Activated T-helper 1 cell treated with anti-CD3 and anti-CD28 coated beads, Interleukin-12 subunit alpha, Interleukin-12 subunit beta, Interleukin-2, Interleukin-4 antibody, amounts not matched to agents 30 ng/mL and 10 ng/mL and 1 ng/mL, durations not matched to agents 14 hours and 24 hours and 36 hours (primary cell): ENCODE data around the gene NVL. TPM values are rescaled to one million over a fixed set of nuclear protein-coding genes. Genes with fewer than 3 reads are reported as not detected.
"Not testable (repeated sequence)": the region's sequence is repeated elsewhere in the genome, so short reads cannot be mapped to it uniquely, and the experiment has no call there.

ENCODE experiments used
- DNase-seq: peaks from one replicate; pipeline ENCODE4 v3.0.0; 2021; ENCODE audit warnings: low spot score
- H3K27ac Mint-ChIP-seq: one replicate; pipeline ENCODE4 v1.8.0; 2021; ENCODE audit warnings: mild to moderate bottlenecking, mixed read lengths
- H3K27me3 Mint-ChIP-seq: one replicate; pipeline ENCODE4 v1.8.0; 2022; ENCODE audit warnings: mild to moderate bottlenecking, moderate library complexity, mixed read lengths; ENCODE audit not compliant: insufficient read depth
- H3K36me3 Mint-ChIP-seq: one replicate; pipeline ENCODE4 v1.8.0; 2021; ENCODE audit warnings: low read depth, mixed read lengths
- H3K4me1 Mint-ChIP-seq: one replicate; pipeline ENCODE4 v1.8.0; 2021; ENCODE audit warnings: low read depth, mixed read lengths
- H3K4me3 Mint-ChIP-seq: one replicate; pipeline ENCODE4 v1.8.0; 2021; ENCODE audit warnings: mild to moderate bottlenecking, moderate library complexity, mixed read lengths
- H3K9me3 Mint-ChIP-seq: one replicate; pipeline ENCODE4 v1.8.0; 2021; ENCODE audit warnings: mixed read lengths
- intact Hi-C: fragments of 100-400 bp; cut with micrococcal nuclease; formaldehyde crosslinking; loops from one replicate; pipeline ENCODE4 v1.15.1; 2024
- total RNA-seq: library from RNA; stranded (reverse); gene quantifications from 2 replicates; pipeline ENCODE4 v1.2.3, GENCODE V29; 2022

The NVL gene
- total RNA-seq, 1 donor from 2014 or later = 47.6 TPM

GRCh38 chr1:224331326-224331725, 1.4 kb upstream of the NVL start:
- DNase-seq = no peak
- Mint-ChIP-seq H3K27me3 (no peaks in the 10 kb centered on the region), H3K4me3 (peak overlapping the region; percentile 98), H3K36me3 (peaks cover 6% of the 10 kb centered on the region), H3K4me1 (peaks cover 45% of the 10 kb centered on the region), H3K9me3 (no peaks in the 10 kb centered on the region), H3K27ac (no peak overlapping the region)
- intact Hi-C loops = loop anchor here (5.0 to 10.0 kb wide), 3 partner anchors 64 to 499 kb away; no protein-coding TSS in a partner anchor

DNA sequence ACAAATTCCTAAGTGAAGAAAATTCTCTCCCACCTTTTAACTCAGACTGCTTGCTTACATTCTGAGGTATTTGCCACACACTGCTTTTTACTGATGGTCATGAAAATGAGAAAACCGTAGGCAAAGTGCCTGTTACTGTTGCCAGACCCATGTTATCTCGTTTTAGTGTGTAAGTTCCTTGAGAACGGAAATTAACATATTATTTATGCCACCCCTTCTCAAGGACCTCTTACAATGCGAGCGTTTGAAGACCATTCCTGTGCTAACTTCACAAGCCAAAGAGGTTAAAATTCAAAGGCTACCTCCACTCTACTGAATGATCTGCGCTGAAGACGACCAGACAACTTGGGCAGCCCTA, 509 bp downstream of the NVL start:
- intact Hi-C loops = no loop called here
- Mint-ChIP-seq H3K9me3 (no peaks in the 10 kb centered on the region), H3K27ac (peak overlapping the region; percentile 100), H3K4me1 (peaks cover 42% of the 10 kb centered on the region), H3K27me3 (no peaks in the 10 kb centered on the region), H3K4me3 (peak overlapping the region; percentile 98), H3K36me3 (peaks cover 8% of the 10 kb centered on the region)
- no peak for DNase-seq

DNA sequence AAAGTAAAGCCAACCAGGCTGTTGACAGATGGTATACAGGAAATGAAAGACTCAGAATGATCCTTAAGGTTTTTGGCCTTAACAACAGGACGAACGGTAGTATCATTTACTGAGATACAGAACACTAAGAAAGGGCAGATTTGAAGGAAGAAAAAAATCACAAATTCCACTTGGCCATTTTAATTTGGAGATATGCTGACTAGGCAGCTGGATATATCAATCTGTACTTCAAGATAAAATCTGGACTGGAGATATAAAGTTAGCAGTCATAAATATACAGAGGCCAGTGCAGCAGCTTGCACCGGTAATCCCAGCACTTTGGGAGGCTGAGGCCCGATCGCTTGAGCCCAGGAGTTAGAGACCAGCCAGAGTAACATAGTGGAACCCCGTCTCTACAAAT, 1.3 kb downstream of the NVL start:
- no peaks in the 10 kb centered on the region for H3K9me3 Mint-ChIP-seq
- DNase-seq = no peak
- peaks cover 9% of the 10 kb centered on the region for H3K36me3 Mint-ChIP-seq
- H3K27me3 Mint-ChIP-seq = no peaks in the 10 kb centered on the region
- H3K4me1 Mint-ChIP-seq = peaks cover 34% of the 10 kb centered on the region
- intact Hi-C loops = no loop called here
- peak overlapping the region; percentile 75 for H3K27ac Mint-ChIP-seq
- peak overlapping the region; percentile 98 for H3K4me3 Mint-ChIP-seq

GRCh38 chr1:224325959-224326358, 4.0 kb downstream of the NVL start:
- no peak for DNase-seq
- peaks cover 43% of the 10 kb centered on the region for H3K4me1 Mint-ChIP-seq
- H3K9me3 Mint-ChIP-seq = no peaks in the 10 kb centered on the region
- no peaks in the 10 kb centered on the region for H3K27me3 Mint-ChIP-seq
- H3K4me3 Mint-ChIP-seq = no peak overlapping the region
- intact Hi-C loops = no loop called here
- H3K36me3 Mint-ChIP-seq = peaks cover 18% of the 10 kb centered on the region
- H3K27ac Mint-ChIP-seq = no peak overlapping the region

DNA sequence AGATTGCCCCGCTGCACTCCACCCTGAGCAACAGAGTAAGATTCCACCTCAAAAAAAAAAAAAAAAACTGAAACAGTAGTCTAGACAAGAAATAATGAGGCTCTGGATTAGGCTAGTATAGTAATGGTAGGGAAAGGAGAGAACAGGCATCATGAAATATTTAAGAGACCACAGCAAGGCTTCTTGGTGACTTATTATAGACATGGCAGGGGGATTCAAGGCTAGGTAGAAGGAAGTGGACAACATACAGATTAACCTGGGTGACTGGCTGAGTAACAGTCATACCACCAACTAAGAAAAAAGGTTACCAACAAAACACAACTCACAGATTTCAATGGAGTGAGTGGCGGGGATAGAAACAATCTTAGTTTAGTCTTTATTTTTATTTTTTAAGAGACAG, 8.3 kb downstream of the NVL start:
- no peak for DNase-seq
- Mint-ChIP-seq H3K27me3 (no peaks in the 10 kb centered on the region), H3K9me3 (no peaks in the 10 kb centered on the region), H3K27ac (peak overlapping the region; percentile 48), H3K4me3 (no peak overlapping the region), H3K4me1 (peaks cover 26% of the 10 kb centered on the region), H3K36me3 (peaks cover 17% of the 10 kb centered on the region)
- intact Hi-C loops = no loop called here

DNA sequence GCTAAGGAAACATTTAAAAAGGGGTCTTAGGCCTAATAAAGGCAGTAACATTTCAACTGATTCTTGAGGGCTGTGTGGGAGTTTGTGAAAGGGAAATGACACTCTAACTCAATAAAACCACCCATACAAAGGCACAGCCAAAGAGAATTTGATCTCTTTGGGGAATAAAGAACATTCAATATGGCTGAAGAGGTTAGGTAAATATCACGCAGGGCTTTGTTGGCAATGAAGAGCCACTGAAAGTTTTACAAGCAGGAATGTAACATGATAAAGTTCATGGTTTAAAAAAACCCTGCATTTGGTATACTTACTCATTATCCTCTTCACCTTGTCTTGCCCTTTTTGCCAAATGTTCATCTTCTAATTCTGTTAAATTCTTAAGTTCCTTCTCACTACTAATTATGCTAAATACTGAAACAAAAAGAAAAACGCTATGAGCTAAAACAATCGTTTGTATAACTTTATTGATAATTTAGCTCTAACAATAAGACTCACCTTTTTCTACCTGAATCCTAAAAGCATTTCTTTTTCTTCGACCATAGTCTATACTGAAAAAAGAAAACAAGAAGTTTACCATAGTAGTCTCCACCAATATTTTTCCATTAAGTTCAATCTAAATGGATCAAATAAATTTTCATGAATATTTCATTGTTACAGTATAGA, 12.5 kb downstream of the NVL start:
- peaks cover 21% of the 10 kb centered on the region for H3K36me3 Mint-ChIP-seq

GRCh38 chr1:224312025-224312424, 17.9 kb downstream of the NVL start:
- intact Hi-C loops = no loop called here
- peaks cover 28% of the 10 kb centered on the region for H3K36me3 Mint-ChIP-seq

More for the DNA sequence above, 12.5 kb downstream of the NVL start:
- Mint-ChIP-seq H3K4me1 (peaks cover 16% of the 10 kb centered on the region), H3K4me3 (no peak overlapping the region), H3K9me3 (no peaks in the 10 kb centered on the region), H3K27me3 (no peaks in the 10 kb centered on the region), H3K27ac (no peak overlapping the region)
- no peak for DNase-seq
- intact Hi-C loops = no loop called here

DNA sequence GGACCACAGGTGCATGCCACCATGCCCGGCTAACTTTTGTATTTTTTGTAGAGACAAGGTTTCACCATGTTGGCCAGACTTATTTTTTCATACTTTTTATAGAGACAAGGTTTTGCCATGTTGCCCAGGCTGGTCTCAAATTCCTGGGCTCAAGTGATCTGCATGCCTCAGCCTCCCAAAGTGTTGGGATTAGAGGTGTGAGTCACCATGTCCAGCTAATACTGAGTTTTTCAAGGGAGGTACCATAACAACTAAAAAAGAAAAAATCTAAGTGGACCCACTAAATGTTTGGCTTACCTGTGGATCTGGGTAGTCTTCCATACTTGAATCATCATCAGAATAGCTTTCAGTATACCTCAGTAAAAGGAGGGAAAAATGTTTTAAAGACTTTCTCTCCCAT, 18.5 kb downstream of the NVL start:
- H3K4me3 Mint-ChIP-seq, H3K27me3 Mint-ChIP-seq, H3K27ac Mint-ChIP-seq, intact Hi-C loops, H3K4me1 Mint-ChIP-seq, H3K9me3 Mint-ChIP-seq, DNase-seq: not testable (repeated sequence)
- H3K36me3 Mint-ChIP-seq = peaks cover 32% of the 10 kb centered on the region

More at GRCh38 chr1:224312025-224312424, 17.9 kb downstream of the NVL start:
- Mint-ChIP-seq H3K27ac (no peak overlapping the region), H3K4me1 (no peaks in the 10 kb centered on the region), H3K4me3 (no peak overlapping the region), H3K9me3 (no peaks in the 10 kb centered on the region), H3K27me3 (no peaks in the 10 kb centered on the region)
- DNase-seq = no peak

GRCh38 chr1:224308064-224308463, 21.9 kb downstream of the NVL start:
- intact Hi-C loops = no loop called here
- H3K4me3 Mint-ChIP-seq = no peak overlapping the region
- no peaks in the 10 kb centered on the region for H3K4me1 Mint-ChIP-seq
- no peaks in the 10 kb centered on the region for H3K9me3 Mint-ChIP-seq
- no peak overlapping the region for H3K27ac Mint-ChIP-seq
- peaks cover 36% of the 10 kb centered on the region for H3K36me3 Mint-ChIP-seq
- no peaks in the 10 kb centered on the region for H3K27me3 Mint-ChIP-seq
- DNase-seq = no peak

DNA sequence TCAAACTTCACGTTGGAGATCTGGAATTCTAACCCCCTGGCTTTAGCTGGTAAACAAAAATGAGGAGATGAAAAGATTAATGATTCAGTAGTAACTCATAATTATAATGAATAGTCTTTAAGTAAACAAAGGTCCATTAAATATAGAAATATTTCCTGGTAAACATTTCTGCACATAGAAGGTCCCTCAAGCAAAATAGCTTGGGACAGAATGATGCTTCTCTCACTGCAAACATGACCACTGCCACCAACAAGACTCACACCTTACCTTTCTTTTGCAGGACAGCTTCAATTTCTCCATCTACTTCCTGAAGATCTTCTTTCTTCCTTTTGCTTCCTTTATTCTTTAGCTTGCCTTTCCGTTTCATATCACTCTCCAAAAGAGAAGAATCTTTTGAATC, 25.2 kb downstream of the NVL start:
- no peak for DNase-seq
- intact Hi-C loops = no loop called here
- H3K27me3 Mint-ChIP-seq = no peaks in the 10 kb centered on the region
- no peaks in the 10 kb centered on the region for H3K4me1 Mint-ChIP-seq
- peaks cover 35% of the 10 kb centered on the region for H3K36me3 Mint-ChIP-seq
- H3K9me3 Mint-ChIP-seq = no peaks in the 10 kb centered on the region
- no peak overlapping the region for H3K4me3 Mint-ChIP-seq
- H3K27ac Mint-ChIP-seq = no peak overlapping the region

DNA sequence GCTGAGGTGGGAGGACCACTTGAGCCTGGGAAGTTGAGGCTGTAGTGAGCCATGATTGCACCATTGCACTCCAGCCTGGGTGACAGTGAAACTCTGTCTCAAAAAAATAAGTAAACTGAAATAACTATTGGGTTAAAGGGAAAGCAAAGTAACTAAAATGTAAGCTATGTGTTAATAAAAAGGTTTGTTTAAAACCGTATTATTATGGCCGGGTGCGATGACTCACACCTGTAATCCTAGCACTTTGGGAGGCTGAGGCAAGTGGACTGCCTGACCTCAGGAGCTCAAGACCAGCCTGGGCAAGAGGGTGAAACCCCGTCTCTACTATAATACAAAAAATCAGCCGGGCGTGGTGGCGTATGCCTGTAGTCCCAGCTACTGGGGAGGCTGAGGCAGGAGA, 27.0 kb downstream of the NVL start:
- intact Hi-C loops = no loop called here
- H3K36me3 Mint-ChIP-seq = peaks cover 44% of the 10 kb centered on the region
- DNase-seq = no peak
- no peaks in the 10 kb centered on the region for H3K4me1 Mint-ChIP-seq
- no peak overlapping the region for H3K4me3 Mint-ChIP-seq
- no peaks in the 10 kb centered on the region for H3K9me3 Mint-ChIP-seq
- no peak overlapping the region for H3K27ac Mint-ChIP-seq
- H3K27me3 Mint-ChIP-seq = no peaks in the 10 kb centered on the region

GRCh38 chr1:224301391-224301790, 28.6 kb downstream of the NVL start:
- intact Hi-C loops = no loop called here
- H3K36me3 Mint-ChIP-seq = peaks cover 35% of the 10 kb centered on the region

DNA sequence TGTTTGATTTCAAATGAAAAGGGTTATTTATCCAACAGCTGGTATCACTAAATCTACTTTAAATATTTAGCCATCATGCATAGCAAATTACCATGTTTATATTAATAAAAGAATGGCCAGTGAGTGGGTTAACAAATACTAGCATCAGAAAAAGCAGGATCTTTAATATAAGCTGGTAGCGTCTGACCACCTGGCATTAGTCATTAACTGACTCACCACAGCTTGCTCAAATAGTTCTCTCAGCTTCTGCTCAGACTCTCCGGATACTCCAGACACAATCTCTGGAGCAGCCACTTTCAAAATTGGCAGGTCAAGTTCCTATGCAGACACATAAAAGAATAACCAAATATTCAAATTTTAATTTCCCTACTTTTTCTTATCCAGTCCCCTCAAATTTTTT, 29.6 kb downstream of the NVL start:
- H3K9me3 Mint-ChIP-seq = no peaks in the 10 kb centered on the region
- peaks cover 30% of the 10 kb centered on the region for H3K36me3 Mint-ChIP-seq
- H3K4me1 Mint-ChIP-seq = no peaks in the 10 kb centered on the region
- no peak overlapping the region for H3K4me3 Mint-ChIP-seq
- intact Hi-C loops = no loop called here
- no peak overlapping the region for H3K27ac Mint-ChIP-seq
- no peak for DNase-seq
- no peaks in the 10 kb centered on the region for H3K27me3 Mint-ChIP-seq

More at GRCh38 chr1:224301391-224301790, 28.6 kb downstream of the NVL start:
- no peaks in the 10 kb centered on the region for H3K4me1 Mint-ChIP-seq
- no peak for DNase-seq
- no peak overlapping the region for H3K27ac Mint-ChIP-seq
- H3K27me3 Mint-ChIP-seq = no peaks in the 10 kb centered on the region
- H3K4me3 Mint-ChIP-seq = no peak overlapping the region
- H3K9me3 Mint-ChIP-seq = no peaks in the 10 kb centered on the region
